ENCODE data around the gene ABCC9.

The ABCC9 gene

DNA sequence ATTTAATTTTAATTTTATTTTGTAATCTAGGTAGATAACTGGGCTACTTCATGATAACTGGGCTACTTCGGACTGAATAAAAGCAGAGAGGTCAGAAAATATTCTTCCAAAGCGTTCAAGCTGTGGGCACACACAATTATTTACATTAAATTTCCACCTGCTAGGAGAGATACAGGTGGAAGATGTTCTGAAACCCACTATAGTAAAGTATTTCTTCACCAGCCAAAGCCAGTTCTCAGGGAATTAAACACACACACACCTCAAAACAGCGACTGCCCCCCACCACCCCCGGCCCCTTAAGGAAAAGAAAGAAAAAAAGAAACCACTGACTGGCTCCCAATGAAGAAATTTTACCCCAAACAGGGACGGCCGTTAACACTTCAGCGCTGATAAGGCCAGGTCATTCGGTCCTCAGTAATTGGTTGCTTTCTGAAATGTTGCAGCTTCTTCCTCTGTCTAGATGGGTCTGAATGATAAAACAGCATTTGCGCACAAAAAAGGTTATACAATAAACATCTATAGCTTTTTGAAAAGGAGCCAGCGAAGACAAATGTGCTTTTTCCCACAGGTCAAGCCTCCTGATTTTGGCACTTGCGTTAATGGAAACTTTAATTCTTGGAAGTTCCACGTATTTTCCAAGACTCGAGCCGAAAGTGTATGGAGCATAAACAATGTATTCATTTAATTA is 165.9 kb downstream of the ABCC9 start:
- H3K4me3 ChIP-seq (replicated peaks; ENCODE audit: insufficient read depth, low read length), result no peak overlapping the region
- TF ChIP-seq, protein P1, sequence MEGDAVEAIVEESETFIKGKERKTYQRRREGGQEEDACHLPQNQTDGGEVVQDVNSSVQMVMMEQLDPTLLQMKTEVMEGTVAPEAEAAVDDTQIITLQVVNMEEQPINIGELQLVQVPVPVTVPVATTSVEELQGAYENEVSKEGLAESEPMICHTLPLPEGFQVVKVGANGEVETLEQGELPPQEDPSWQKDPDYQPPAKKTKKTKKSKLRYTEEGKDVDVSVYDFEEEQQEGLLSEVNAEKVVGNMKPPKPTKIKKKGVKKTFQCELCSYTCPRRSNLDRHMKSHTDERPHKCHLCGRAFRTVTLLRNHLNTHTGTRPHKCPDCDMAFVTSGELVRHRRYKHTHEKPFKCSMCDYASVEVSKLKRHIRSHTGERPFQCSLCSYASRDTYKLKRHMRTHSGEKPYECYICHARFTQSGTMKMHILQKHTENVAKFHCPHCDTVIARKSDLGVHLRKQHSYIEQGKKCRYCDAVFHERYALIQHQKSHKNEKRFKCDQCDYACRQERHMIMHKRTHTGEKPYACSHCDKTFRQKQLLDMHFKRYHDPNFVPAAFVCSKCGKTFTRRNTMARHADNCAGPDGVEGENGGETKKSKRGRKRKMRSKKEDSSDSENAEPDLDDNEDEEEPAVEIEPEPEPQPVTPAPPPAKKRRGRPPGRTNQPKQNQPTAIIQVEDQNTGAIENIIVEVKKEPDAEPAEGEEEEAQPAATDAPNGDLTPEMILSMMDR (IDR thresholded peaks at IDR 0.05; ENCODE audit: insufficient read depth, low read length), result no peak
- TF ChIP-seq SPI1 (IDR thresholded peaks at IDR 0.05; ENCODE audit: borderline replicate concordance, low read depth) (no peak), REST (IDR thresholded peaks at IDR 0.05; ENCODE audit: insufficient replicate concordance, low read depth) (no peak), POLR2AphosphoS5 (IDR thresholded peaks at IDR 0.05; ENCODE audit: low read depth) (no peak), GABPA (IDR thresholded peaks at IDR 0.05; ENCODE audit: low read depth) (no peak)
- H3K27ac ChIP-seq (replicated peaks), result no peak overlapping the region
- H3K27me3 ChIP-seq (ENCODE audit: insufficient read depth, poor library complexity, severe bottlenecking), result peaks cover 34% of the 10 kb centered on the region
- no peak for DNase-seq (ENCODE audit: low read depth in 1 of 2, low spot score in 1 of 2)

GRCh38 chr12:21774358-21775132 is 166.7 kb downstream of the ABCC9 start, which contains the start of gene KCNJ8:
Gene KCNJ8, minus strand, starts transcription at chr12:21774706. Its CDS starts 1,090 bp downstream, at chr12:21773616.
- no peak for DNase-seq (ENCODE audit: low read depth in 1 of 2, low spot score in 1 of 2)
- TF ChIP-seq, protein P1 (IDR thresholded peaks at IDR 0.05; ENCODE audit: insufficient read depth, low read length), result no peak
- TF ChIP-seq REST (IDR thresholded peaks at IDR 0.05; ENCODE audit: insufficient replicate concordance, low read depth) (no peak), POLR2AphosphoS5 (IDR thresholded peaks at IDR 0.05; ENCODE audit: low read depth) (no peak), SPI1 (IDR thresholded peaks at IDR 0.05; ENCODE audit: borderline replicate concordance, low read depth) (no peak), GABPA (IDR thresholded peaks at IDR 0.05; ENCODE audit: low read depth) (no peak)
- H3K27ac ChIP-seq (replicated peaks), result no peak within 1 kb of the TSS
- no peak within 1 kb of the TSS for H3K4me3 ChIP-seq (replicated peaks; ENCODE audit: insufficient read depth, low read length)
- peaks cover 36% of the 10 kb centered on the region for H3K27me3 ChIP-seq (ENCODE audit: insufficient read depth, poor library complexity, severe bottlenecking)

DNA sequence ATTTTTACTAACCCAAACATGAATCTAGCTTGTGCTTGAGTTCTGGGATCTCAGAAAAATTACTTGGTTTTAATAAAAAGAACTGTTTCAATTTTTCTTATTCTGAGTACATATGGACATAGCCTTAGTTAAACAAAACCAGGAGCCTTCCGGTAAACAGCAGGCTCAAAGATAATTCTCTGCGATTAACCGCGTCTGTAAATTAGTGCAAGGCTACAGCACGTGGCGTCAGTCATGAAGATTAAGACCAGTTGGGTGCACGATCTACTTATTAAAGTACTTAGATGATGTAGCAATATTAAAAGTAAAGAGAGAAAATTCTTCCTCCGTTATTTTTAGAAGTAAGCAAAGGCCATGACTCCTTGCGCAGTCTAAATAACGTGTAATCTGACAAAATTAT is 167.4 kb downstream of the ABCC9 start:
- no peak overlapping the region for H3K4me3 ChIP-seq (replicated peaks; ENCODE audit: insufficient read depth, low read length)
- no peak overlapping the region for H3K27ac ChIP-seq (replicated peaks)
- TF ChIP-seq REST (IDR thresholded peaks at IDR 0.05; ENCODE audit: insufficient replicate concordance, low read depth) (no peak), SPI1 (IDR thresholded peaks at IDR 0.05; ENCODE audit: borderline replicate concordance, low read depth) (no peak), POLR2AphosphoS5 (IDR thresholded peaks at IDR 0.05; ENCODE audit: low read depth) (no peak), GABPA (IDR thresholded peaks at IDR 0.05; ENCODE audit: low read depth) (no peak)
- peaks cover 39% of the 10 kb centered on the region for H3K27me3 ChIP-seq (ENCODE audit: insufficient read depth, poor library complexity, severe bottlenecking)
- DNase-seq (ENCODE audit: low read depth in 1 of 2, low spot score in 1 of 2), result no peak

All from HL-60 (cell line).